ENCODE data around the gene ITGAX. TPM values are rescaled to one million over a fixed set of nuclear protein-coding genes. Genes with fewer than 3 reads are reported as not detected.

ITGAX gene
- total and polyA plus RNA-seq, 2 of the 8 experiments (the other 6 are each of a cell fraction or from before 2014, with no cell fraction given) = 0.30 TPM; not detected in 1

DNA sequence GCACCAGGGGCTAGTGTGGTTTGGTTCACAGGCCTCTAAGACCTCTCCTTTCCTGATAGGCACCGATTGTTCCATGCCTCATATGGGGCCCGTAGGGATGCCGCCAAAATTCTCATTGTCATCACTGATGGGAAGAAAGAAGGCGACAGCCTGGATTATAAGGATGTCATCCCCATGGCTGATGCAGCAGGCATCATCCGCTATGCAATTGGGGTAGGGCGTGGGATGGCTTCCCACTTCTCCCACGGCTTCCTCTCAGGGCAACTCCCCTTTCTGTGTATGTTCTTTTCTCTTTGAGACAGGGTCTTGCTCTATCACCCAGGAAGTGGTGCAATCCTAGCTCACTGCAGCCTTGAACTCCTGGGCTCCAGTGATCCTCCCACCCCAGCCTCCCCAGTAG is 5.3 kb downstream of the ITGAX start:
- no peak overlapping the region for H3K4me3 ChIP-seq (ENCODE audit: extremely low read depth in 1 of 4, insufficient read depth in 2 of 4, low read depth in 3 of 4, low read length in 4 of 4)
- 82% methylated on average over 6 of the region's 7 CpGs; no CpG with 5 or more reads in 1 of the 2 experiments for WGBS, 2 experiments (ENCODE audit: extremely low coverage in 1 of 2, insufficient coverage in 1 of 2, insufficient read length in 1 of 2, insufficient replicate concordance in 2 of 2, low coverage in 1 of 2, low lambda C conversion rate in 2 of 2, missing lambda C conversion rate in 1 of 2)
- H2BK15ac ChIP-seq (ENCODE audit: low read length) = no peak overlapping the region
- DNase-seq (ENCODE audit: low read depth in 1 of 2, low spot score in 2 of 2) (no peak), FAIRE-seq (no peak)
- no peak overlapping the region for H4K5ac ChIP-seq (ENCODE audit: insufficient read length, low read depth, low read length)
- H3K18ac ChIP-seq (ENCODE audit: extremely low read depth, low read length) = no peak overlapping the region
- no peaks in the 10 kb centered on the region for H3K4me1 ChIP-seq (replicated peaks in 1 of 4; ENCODE audit: control insufficient read depth in 3 of 4, insufficient read depth in 4 of 4, low read length in 3 of 4)
- no peaks in the 10 kb centered on the region; a peak in 2 of 7 replicates for H3K27me3 ChIP-seq (replicated peaks in 1 of 4; ENCODE audit: control insufficient read depth in 3 of 4, extremely low read depth in 1 of 4, insufficient read depth in 3 of 4, low read length in 3 of 4)
- H2BK5ac ChIP-seq (ENCODE audit: low read depth, low read length) = no peak overlapping the region
- no peak overlapping the region for H4K8ac ChIP-seq (ENCODE audit: extremely low read depth, insufficient read depth, low read length)
- H3K9ac ChIP-seq (replicated peaks in 1 of 4; ENCODE audit: extremely low read depth in 1 of 4, low read depth in 3 of 4, low read length in 3 of 4) = no peak overlapping the region
- CTCF ChIA-PET (ENCODE audit: partially characterized antibody) = interaction anchor here (0.8 to 1.6 kb wide), 4 partner anchors 12 to 82 kb away, joined by 3 to 4 read pairs (median 3); partner anchors contain the start of gene ZNF843
- H3K27ac ChIP-seq (ENCODE audit: low read depth, low read length) = no peak overlapping the region
- H3K56ac ChIP-seq (replicated peaks; ENCODE audit: insufficient read length, low read depth, low read length) = no peak overlapping the region
- no peak overlapping the region for H4K91ac ChIP-seq (replicated peaks; ENCODE audit: insufficient read length, low read length)
- H2BK20ac ChIP-seq (ENCODE audit: low read length) = no peak overlapping the region
- H3K79me2 ChIP-seq (ENCODE audit: control insufficient read depth in 1 of 2, insufficient read depth in 2 of 2, low read length in 2 of 2) = no peaks in the 10 kb centered on the region
- no peaks in the 10 kb centered on the region for H3K36me3 ChIP-seq (ENCODE audit: control insufficient read depth in 2 of 4, insufficient read depth in 4 of 4, low read length in 3 of 4)
- no peaks in the 10 kb centered on the region for H3K23me2 ChIP-seq (ENCODE audit: low read depth, low read length)
- no peak overlapping the region for H2AFZ ChIP-seq (ENCODE audit: low read length)
- H2AK5ac ChIP-seq (ENCODE audit: low read depth, low read length) = no peak overlapping the region
- H3K23ac ChIP-seq (ENCODE audit: insufficient read length) = no peak overlapping the region
- POLR2A ChIA-PET (ENCODE audit: partially characterized antibody) = interaction anchor here (0.9 to 1.3 kb wide), 2 partner anchors 17 to 189 kb away, joined by 4 to 5 read pairs; no protein-coding TSS in a partner anchor
- H3K4ac ChIP-seq (replicated peaks; ENCODE audit: insufficient read length, low read depth, low read length) = no peak overlapping the region
- no peak overlapping the region for H3K14ac ChIP-seq (ENCODE audit: insufficient read length)
- no peaks in the 10 kb centered on the region for H3K9me3 ChIP-seq (ENCODE audit: insufficient read depth in 2 of 2, low read depth in 1 of 2, low read length in 1 of 2)
- no peaks in the 10 kb centered on the region for H3K79me1 ChIP-seq (ENCODE audit: low read depth, low read length)
- H4K20me1 ChIP-seq (replicated peaks in 1 of 2; ENCODE audit: control insufficient read depth in 1 of 2, insufficient read depth in 2 of 2, low read length in 2 of 2) = no peaks in the 10 kb centered on the region
- H3K4me2 ChIP-seq (ENCODE audit: insufficient read depth in 1 of 2, low read depth in 2 of 2, low read length in 2 of 2) = no peak overlapping the region
- H2BK120ac ChIP-seq (replicated peaks; ENCODE audit: low read depth, low read length) = no peak overlapping the region
- H2BK12ac ChIP-seq (ENCODE audit: low read depth, low read length) = no peak overlapping the region

Data from H1 (cell line).